Subcutaneous adipose tissue (tissue), 4 donors: Measurements from ENCODE around the gene GID8. TPM values are rescaled to one million over a fixed set of nuclear protein-coding genes. Genes with fewer than 3 reads are reported as not detected.

Source experiments
- total RNA-seq, 4 donors: library from RNA; depleted of rRNA; stranded (reverse); fragments of >200 nt; gene quantifications; one replicate each; pipeline ENCODE4 v1.1.0, GENCODE V29; 2016
- TF ChIP-seq, protein P1 (sequence below): fragments of 450-650 bp; IDR thresholded peaks from one replicate; pipeline ENCODE4 v1.5.1; 2016; ENCODE audit warnings: low read depth, mild to moderate bottlenecking, control low read depth, antibody characterized with exemption, moderate library complexity

Gene GID8
- total RNA-seq, 4 donors from 2014 or later = 15.3 to 32.2 (median 23.6) TPM

- TF ChIP-seq, protein P1, sequence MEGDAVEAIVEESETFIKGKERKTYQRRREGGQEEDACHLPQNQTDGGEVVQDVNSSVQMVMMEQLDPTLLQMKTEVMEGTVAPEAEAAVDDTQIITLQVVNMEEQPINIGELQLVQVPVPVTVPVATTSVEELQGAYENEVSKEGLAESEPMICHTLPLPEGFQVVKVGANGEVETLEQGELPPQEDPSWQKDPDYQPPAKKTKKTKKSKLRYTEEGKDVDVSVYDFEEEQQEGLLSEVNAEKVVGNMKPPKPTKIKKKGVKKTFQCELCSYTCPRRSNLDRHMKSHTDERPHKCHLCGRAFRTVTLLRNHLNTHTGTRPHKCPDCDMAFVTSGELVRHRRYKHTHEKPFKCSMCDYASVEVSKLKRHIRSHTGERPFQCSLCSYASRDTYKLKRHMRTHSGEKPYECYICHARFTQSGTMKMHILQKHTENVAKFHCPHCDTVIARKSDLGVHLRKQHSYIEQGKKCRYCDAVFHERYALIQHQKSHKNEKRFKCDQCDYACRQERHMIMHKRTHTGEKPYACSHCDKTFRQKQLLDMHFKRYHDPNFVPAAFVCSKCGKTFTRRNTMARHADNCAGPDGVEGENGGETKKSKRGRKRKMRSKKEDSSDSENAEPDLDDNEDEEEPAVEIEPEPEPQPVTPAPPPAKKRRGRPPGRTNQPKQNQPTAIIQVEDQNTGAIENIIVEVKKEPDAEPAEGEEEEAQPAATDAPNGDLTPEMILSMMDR = no peak
Observed at GRCh38 chr20:62892348-62893304, 45.3 kb upstream of the GID8 start.

DNA sequence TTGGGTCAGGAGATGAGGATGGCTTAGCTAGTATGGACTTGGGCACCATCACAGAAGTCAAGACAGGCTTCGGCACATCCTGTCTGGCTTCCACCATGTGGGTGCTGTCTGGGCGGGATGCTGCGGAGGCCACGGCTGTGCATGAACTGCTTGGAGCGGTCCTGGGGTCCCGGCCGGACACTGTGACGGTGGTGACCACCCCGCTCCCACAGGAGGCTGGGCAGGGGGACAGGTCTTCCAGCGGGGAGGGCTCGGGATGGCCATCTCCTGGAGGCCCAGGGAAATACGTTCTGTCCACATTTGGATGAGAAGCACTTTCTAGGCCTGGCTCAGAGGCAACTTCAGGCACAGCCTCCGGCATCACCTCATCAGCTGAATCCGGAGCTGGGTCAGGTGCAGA, 44.2 kb upstream of the GID8 start:
- TF ChIP-seq, protein P1 = no peak

DNA sequence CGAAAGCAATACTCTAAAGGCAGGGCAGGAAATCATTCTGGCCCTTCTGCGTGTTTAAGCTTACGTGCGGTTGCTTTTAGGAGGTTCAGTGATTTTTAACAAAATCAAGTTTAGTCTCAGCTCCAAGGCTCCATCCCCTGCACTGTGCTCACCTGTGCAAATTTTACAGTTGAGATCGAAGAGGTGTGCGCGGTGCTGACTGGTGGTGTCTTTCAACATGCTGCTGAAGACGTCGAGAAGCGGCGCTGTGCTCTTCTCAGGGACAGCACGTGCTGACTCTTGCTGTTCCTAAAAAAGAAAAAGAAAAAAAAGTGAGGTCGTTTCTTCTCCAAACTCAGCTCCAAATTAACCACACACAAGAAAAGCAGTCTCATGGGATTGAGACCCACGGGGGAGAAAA, 43.7 kb upstream of the GID8 start:
- TF ChIP-seq, protein P1 = no peak

DNA sequence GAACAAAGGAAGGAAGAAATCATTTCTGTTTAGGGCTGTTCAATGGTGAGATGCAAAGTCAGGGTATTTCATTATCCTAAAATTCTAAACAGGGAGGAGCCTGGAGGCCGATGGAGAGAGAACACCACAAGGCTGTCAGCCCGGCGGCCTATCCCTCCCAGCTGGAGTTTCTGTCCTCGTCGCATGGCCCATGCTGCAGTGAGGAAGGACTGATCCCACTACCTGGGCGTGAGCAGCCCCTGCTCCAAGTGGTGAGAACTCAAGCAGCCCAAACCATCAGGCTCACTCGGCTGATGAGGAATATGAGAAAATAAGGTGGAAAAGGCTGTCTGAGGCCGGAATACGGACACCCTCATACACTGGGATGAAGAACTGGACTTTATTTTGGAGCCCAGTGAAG, 42.4 kb upstream of the GID8 start:
- TF ChIP-seq, protein P1 = no peak

- TF ChIP-seq, protein P1 = no peak
Observed at GRCh38 chr20:62896526-62896925, 41.4 kb upstream of the GID8 start.

DNA sequence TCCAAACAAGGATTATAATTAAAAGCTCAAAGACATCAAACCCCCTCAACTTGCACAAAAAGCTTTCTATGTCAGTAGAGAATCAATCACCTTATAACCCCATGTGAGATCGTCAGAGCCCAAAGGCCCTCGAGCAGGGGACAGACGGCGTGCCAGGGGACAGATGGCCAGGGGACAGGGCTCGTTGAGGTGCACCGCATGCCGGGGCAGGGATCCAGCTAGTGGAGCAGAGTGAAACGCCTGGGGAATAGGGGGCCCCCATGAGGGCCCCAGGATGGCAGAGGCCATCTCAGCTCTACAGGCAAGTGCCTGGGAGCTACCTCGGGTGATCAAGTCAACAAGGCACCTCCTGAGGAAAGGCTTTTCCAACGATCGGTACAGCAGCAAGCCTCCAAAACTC, 40.3 kb upstream of the GID8 start:
- TF ChIP-seq, protein P1 = no peak

DNA sequence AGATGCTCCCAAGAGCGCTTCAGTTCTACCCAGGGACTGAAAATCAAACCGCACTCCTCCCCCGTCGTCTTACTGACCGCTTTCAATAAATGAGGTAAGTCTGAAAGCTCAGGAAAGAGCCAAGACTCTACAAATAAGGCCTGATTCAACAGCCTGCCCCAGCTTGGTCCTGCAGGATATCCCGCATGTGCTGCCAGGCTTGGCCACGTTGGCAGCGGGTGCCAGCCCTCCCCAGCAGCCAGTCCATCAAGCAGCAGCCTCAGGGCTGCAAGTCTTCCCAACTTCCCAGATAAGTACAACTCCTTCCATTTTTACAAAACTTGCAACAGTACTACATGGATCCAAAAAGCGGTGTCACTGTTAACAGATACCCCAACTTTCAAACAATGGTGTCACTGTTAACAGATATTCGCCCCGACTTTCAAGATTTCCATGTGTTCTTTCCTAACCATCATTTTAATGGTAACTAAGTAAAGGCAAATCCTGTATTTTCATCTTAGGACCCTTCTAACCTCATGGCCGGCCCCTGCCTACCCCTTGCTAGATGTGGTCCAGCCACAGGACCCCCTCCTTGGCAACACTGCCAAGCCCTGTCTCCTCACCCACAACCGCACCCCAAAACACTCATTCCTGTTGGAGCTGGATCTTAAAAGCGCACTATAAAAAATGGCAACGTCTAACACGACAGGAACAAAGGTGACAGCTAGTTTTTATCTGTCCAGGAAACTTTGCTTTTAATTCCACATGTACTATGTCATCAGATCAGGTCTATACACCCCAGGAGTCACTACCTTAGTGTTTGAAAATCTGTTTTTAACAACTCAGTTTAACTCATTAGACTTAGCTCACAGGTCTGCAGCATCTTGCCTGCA, 39.6 kb upstream of the GID8 start:
- TF ChIP-seq, protein P1 = no peak
